Limb (tissue), 2 donors: Measurements from ENCODE around the gene SORBS1.
A peak's percentile ranks its signal among the peaks of the same experiment; 100 is the strongest.

Experiments used
- DNase-seq, 2 donors: peaks; one replicate each; pipeline ENCODE4 v3.0.0-alpha.2; 2016; ENCODE audit errors: extremely low spot score in 2 of 2

The SORBS1 gene

DNA sequence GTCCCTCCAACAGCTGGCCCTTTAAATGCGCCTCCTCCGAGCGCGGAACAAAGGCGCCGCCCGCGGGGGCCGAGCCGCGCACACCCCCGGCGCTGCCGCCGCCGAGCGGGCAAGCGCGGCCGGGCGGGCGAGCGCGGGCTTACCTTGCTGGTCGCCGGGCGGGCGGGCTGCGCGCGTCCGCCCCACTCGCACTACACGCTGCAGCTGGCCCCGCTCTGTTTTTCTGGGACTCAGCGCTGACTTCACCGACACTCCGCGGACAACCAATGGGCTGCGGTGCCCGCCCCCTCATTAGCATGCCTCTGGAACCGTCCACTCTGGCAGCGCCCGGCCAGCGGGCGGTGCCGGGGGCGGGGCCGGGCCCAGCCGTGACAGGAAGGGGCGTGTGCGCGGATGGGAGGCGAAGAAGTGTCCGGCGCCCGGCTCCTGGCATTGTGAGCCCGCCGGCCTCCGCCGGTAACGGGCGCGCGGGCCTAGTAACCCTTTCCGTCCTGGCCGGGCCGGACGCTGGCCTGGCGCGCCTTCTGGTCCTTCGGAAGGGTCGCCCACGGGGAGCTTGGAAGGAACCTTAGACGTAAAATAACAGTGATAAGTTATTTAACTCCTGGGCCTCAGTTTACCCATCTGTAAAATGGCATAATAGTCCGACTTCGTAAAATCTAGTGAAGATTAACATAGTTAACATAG lies at the start of gene SORBS1:
SORBS1 (minus strand) TSS at position 195 of the 687 bp plus-strand sequence. CDS start 120,236 bp downstream, outside the sequence.
- peak; percentile 96 for DNase-seq

DNA sequence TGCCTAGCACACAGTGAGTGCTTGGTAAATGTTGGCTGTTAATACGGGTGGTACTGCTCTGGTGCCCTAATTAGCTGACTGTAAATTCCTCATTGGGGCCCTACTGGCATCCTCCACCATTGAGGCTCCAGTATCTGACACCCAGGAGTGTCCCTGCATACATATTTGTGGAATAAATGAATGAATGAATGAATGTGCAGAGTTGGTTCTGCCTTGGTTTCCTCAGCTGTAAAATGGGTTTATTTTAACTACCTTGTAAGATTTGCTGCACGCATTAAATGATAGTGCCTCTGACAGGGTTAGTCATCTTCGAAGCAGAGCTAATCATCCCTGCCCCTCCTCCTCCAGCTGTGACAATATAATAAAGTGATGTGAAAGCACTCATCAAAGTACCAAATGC lies 49.6 kb upstream of the SORBS1 start:
- DNase-seq, result no peak

DNA sequence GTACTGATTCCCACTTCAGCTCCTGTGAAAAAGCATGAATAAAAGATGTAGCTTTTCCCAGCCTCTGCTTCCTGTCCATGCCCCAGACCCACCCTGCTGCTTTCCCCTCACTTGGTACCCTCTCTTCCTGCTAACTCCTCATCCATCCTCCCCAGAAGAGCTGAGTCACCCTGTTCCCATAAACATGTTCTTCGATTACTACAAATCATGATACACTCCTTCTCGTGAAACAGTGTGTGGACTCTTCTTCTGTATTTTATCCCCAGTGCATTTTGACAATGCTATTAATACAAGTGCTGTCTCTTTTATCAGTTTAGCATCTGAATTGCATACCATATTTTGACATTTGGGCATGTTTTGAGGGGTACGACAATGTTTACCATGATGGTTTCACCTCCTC lies 45.8 kb upstream of the SORBS1 start:
- DNase-seq, result no peak

DNA sequence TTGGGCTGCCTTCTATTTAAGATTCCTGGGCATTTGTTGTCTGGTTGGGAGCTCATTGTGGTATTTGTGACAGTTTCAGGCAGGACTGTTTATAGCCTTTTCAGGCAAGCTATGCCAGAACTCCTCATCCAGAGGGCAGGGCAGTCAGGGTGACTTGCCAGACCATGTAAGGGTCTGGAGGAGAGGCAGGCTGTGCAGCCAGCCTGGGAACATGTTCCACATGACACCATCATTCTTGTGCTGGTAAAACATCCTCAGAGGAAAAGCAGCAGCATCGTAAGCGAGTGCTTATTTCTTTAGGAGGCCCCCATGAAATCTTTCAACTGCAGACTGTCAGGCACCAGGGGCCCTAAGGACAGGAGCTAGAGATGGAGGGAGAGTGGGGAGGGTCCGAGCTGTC lies 44.0 kb upstream of the SORBS1 start:
- no peak for DNase-seq

DNA sequence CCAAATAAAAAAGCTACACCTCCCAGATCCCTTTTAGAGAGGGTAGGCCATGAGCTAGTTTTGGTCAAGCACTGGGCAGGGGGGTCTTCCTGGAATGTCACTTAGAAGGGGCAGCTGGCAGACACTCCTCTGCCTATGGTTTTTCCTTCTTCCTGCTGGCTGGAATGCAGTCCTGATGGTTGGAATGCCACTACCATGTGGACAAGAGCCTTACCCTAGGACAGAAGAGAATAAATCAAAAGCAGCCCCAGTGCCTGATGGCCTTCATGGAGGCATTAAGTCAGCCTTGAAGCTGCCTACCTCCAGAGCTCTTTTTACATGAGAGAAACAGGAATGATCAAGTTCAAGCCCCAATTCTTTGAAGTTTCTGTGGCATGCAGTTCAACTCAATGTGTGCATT lies 43.5 kb upstream of the SORBS1 start:
- no peak for DNase-seq

DNA sequence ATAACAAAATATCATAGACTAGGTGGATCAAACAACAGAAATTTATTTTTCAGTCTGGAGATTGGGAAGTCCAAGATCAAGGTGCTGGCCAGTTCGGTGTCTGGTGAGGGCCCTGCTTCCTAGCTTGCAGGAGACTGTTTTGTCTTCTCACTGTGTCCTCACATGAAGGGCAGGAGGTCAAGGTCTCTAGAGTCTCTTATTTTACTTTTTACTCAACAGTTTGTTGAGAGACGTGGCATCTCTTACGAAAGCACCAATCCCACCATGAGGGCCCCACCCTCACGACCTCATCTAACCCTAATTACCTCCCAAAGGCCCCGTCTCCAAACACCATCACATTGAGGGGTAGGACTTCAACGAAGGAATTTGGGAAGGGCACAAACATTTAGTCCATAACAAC lies 41.2 kb upstream of the SORBS1 start:
- no peak for DNase-seq

DNA sequence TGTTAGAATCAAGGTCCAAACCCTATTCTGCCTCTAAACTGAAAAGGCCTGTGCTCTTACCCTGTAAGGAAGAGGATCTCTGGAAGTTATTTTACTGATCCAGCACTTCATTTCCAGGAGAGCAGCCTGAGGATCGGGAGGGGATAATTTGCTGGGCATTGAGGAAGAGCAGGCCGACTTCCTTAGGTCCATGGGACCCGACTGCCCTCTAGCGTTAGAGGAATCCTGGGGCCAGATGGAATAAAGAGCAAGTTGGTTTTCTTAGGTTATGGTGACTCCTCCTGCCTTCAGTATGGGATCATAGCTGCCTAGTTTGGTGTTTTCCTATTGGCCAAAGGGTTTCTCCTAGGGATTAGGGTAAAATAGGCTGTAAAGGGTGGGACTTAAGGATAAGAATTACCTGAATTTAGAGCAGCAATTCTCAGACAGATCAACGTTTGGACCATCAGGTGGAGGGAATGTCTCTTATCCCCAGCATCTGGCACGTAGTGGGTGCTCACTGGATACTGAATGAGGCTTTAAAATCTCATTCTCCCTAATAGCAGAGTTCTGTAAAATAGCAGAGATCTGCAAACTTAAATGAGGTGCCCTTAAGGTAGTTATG lies 40.0 kb upstream of the SORBS1 start:
- DNase-seq, result peak; percentile 88 to 91

DNA sequence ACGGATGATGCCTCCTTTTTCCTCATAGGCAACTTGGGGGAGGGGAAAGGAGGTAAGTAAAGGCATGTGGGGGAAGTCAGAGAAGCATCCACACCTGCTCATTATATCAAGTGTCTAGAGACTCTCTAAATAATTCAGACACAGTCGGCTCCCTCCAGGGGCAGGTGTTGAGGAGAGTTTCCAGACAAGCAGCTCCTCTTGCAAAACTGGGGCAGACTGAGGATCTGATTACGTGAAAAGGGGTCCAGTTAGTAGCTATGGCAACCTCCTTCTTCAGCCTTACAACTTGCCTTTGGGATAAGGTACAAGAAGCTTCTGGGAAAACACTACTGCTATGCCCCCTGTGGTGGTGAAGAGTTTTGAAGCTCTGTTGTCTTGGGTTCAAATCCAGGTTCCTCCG lies 39.0 kb upstream of the SORBS1 start:
- DNase-seq, result no peak

DNA sequence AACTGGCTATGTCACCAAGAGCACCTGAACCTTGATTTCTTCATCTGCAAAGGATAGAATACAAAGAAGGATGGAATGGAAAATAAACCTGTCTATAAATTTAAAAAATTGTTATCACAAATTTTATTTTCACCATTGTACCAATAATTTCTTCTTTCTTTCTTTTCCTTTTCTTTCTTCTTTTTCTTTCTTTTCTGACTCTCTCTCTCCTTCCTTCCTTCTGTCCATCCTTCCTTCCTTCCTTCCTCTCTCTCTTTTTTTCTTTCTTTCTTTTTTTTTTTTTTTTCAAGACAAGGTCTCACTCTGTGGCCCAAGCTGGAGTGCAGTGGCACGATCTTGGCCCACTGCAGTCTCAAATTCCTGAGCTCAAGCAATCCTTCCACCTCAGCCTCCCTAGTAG lies 36.6 kb upstream of the SORBS1 start:
- DNase-seq, result no peak

DNA sequence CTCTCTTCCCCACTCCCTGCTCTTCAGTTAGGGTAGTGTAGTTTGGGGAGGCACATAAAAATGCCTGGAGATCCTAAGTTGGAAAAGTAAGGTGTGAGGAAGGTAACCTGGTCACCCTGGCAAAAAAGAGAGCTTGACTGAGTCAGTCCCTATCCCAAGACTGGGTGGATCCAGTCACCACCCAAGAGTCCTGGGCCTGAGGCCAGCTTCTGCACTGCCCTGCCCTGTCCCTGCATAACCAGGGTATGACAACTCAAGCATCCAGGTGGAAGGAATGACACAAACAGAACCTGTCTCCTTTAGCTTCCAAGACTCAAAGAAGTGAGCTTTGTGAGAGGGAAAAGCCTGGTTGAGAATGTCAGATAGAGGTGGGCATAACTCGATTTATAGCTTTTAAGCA lies 26.9 kb upstream of the SORBS1 start:
- no peak for DNase-seq

DNA sequence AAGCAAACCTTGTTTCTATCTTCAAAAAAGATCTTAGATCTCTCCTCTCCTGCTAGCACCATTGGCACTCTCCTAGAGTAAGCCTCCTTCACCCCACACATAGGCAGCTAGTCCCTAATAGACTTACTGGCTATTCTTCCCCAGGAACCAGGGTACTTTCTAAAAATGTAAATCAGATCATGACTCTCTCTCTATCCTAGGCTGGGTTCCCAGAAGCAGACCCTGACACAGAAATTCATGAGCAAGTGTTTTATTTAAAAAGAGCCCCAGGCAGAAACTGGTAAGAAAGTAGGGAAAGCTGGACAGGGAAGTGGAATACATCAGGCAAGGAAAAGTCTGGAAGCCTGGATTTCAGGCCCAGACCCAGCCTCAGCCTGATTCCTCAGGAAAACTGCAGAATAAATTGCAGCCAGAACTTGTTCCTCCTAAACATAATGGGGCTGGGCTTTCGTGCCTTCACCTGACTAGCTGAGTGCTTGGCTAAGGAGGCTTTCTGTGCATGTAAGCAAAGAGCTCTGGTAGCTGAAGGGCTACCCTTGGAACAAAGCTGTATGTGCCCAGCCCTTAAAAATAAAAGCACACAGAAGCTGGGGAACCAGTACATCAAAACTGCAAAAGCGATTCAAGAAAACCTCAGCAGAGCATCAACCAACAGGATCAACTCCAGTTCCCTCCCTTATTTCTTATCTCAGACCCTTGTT lies 18.8 kb upstream of the SORBS1 start:
- DNase-seq, result no peak

DNA sequence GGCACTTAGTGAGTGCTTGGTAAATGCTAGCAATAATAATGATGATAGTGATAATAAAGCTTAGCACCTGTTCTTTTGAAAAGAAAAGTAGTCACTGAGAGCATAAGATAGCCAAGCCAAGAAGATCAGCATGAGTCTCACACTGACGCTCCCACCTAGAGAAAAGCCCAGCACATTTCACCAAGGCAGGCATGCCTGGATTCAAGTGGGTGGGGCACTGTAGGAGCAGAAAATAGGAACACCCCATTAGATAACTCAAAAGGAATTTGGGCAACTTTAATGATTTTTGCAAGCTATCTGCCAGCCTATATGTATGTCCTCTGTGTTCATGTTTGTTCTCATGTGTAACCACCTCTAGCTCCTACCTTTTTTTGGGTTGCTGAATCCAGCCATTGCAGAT lies 18.1 kb upstream of the SORBS1 start:
- DNase-seq, result no peak

DNA sequence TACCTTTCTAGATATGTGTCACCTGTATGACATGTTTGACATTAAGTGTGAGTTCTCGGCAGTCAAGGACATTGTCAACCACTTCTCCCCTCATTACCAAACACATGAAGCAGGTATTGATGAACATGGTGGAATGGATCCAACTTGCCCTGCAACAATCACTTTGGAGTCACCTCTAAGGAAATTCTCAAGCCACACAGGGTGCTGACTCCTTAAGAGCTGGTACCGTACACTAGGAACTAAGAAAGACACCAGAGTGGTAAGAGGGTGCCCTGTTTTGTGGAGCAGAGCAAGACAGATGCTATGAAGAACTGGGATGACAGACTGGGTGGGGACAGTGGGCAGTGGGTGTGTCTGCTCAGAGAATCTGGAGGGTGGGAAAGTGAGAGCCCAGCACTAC lies 17.4 kb upstream of the SORBS1 start:
- DNase-seq, result no peak

DNA sequence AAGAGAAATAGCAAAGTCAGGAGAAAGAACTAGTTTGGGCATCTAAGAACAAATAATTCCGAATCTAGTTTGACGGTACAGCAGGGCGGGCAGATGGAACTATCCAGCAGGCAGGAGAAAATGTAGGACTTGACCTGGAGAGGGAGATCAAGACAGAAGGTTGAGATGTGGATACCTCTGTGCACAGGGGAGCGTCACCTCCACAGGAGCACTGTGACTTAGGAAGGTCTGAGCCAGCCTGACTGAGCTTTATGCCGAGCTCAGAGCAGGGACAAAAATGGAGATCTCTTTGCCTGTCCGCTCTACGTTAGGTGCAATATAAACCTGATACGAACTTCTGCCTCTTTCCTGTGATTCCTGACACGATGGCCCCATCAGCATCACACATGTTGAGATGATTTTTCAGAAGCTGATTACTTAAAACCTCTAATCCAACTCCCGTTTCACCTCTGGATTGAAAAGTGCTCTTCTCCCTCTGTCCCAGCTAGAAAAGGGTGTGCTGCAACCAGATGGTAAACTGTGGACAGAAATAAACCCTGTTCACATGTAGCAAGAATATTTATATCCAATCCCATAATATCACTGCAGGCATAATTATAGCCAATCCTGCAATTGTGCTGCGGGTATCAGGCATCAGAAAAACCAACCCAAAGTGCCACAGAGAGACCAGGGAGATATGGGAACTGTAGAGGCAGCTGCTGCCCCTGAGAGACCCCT lies 13.6 kb upstream of the SORBS1 start:
- no peak for DNase-seq

DNA sequence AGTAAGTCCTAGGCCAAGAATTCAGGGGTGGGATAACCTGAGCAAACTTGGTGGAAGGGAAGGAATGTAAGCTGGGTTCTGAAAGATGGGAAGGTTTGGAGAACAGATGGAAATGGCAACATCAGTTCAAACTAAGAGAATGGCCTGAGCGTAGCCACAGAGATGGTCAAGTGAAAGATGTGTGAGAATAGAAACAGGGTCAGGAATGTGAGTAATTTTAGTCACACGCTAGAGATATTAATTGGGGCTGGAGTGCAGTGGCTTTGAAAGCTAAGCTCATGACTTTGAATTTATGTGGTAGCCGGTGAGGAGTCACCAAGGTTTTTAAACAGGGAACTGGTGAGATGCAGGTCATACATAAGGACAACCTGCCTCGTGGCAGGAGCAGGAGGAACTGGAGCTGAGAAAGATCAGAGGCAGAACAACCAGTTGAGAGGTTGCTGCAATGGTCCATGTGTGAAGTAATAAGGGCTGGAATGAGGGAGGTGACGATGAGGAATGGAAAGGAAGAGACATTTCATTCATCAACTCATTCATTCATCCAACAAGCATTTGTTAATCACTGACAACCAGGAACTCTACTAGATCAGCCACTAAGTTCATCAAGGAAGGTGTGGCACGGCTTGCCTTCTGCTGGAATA lies 12.9 kb upstream of the SORBS1 start:
- no peak for DNase-seq

DNA sequence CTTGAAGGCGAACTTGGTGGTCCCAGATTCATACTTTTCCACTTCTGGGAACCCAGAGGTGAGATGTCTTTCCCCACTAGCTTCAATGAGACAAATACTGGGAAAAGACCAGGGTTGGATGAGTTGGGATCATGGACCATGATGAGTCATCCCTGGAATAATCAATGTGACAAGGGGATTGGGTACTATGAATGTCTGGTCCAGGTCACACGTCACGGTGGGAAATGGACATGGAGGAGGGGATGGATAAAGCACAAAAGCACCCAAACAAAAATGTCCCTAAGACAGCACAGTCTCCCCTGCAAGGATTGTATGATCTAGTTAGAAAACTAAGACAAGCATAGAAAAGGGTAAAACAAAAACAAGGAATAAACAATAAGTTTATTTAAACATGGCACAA lies 12.4 kb upstream of the SORBS1 start:
- no peak for DNase-seq

DNA sequence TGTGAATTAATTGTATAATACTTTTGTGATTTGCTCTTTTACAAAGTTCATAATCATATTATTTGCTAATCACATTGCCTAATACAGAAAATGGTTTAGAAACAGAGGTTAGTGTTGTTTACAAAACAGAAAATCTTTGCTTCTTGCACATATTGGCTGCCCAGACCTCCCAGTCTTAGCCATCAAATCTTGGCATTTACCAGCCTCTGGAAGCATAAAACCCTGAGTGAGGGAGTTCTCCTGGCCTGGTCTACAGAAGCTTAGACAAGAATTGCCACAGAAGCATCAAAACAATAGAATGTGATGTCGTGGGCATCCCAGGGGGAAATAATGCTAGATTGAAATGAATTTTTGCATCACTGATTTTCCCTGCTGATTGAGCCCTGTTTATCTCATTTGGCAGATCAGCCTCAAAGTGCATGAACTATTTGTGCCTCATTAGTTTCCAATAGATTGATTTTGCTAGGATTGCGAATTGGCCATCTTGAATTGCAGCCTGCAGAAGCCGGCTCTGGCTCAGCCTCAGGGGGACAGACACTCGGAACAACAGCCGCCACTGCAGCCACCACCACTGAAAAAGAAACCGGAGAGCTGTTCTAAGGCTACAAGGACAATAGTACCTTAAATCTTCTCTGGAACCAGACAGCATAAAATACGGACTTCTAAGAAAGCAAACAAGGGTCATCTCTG lies 11.1 kb upstream of the SORBS1 start:
- peak in 1 of 2 donors; percentile 39 for DNase-seq

DNA sequence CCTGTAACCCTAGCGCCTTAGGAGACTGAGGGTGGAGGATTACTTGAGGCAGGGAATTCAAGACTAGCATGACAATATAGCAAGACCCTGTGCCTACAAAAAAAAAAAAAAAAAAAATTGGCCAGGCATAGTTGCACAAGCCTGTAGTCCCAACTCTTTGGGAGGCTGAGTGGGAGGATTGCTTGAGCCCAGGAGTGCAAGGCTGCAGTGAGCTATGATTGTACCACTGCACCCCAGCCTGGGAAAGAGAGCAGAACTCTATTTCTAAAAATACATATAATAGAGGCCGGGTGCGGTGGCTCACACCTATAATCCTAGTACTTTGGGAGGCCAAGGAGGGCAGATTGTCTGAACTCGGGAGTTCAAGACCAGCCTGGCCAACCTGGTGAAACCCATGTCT lies 10.2 kb upstream of the SORBS1 start:
- no peak for DNase-seq

DNA sequence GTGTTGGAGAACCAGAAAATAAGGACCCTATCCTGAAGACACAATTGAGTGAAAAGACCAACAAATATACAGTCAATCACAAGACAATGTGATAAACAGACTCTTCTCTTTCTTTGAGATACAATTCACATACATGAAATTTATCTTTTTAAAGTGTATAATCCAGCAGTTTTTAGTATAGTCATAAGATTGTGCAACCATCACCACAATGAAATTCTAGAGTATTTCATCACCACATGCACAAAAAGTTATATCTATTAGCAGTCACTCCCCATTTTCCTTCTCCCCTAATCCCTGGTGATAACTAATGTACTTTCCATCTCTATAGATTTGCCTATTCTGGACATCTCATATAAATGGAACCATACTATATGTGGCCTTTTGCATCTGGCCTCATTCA lies 8.2 kb upstream of the SORBS1 start:
- no peak for DNase-seq

DNA sequence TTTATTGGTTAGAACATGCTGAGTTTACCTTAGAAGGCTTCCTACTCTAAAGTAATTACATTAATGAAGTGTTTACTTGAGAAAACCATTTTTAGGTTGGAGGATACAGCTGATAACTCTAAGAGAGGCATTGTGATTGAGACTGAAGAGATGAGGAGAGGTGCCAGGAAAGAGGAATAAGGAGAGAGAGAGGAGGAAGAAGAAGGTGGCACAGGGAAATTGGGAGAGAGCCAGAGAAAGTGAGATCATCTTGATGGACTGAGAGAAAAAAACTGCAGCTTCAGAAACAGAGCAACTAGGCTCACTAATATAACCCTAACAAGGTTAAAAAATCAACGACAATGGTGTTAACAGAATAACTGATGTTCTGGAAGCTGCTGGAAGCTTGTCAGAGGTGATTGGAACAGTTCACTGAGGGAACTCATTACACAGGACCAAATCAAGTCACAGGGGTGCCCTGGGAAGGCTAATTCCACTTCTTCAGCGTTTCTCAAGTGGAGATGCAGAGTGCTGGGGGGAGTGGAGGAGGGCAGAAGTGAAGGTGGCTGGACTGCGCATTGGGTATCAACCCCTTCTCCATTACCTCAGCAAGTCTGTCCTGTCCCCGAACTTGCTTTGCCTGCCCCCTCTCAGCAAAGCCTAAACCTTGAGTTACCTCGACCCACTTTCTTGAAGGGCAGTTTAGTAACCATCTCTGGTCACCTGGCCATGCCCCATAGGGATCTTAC lies 6.9 kb upstream of the SORBS1 start:
- no peak for DNase-seq

DNA sequence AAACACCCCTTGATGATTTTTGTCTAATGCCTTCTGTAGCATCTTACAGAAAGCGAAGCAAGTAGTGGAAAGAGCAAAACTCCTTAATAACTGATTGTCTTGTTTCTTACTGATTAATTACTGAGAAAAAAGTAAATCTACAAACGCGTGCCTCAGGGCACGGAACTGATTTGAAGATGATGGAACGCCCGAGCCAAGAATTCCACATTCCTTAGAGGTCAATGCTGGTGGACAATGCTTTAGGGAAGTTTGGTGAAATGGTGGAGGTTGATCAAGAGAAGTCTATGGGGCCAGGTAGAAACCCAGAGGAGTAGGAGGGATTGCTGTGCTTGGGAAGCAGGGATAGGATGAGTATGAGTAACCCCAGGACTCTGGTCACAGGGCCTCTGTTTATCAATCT lies 5.0 kb upstream of the SORBS1 start:
- no peak for DNase-seq
